GM23338 (cell line): ENCODE results near the gene RAB20. TPM values are rescaled to one million over a fixed set of nuclear protein-coding genes. Genes with fewer than 3 reads are reported as not detected.

Experiments used
- ATAC-seq: fragments of 200-7000 bp; cut with Tn5 transposase; 3 replicates; pipeline ENCODE4 v1.9.1; 2020
- DNase-seq: peaks from one replicate; pipeline ENCODE4 v3.0.0-alpha.2; 2015; ENCODE audit warnings: low spot score
- H2AFZ ChIP-seq: fragments of 200-600 bp; sonication (generic); 2 replicates; pipeline ENCODE4 v1.8.0; 2016; ENCODE audit warnings: antibody characterized with exemption, mild to moderate bottlenecking, moderate library complexity
- H3F3A ChIP-seq: fragments of 200-600 bp; sonication (generic); replicated peaks from 2 replicates; pipeline ENCODE4 v1.8.0; 2017; ENCODE audit warnings: antibody characterized with exemption, mixed run types, low read depth
- H3K27ac ChIP-seq: fragments of 200-600 bp; sonication (generic); 2 replicates; pipeline ENCODE4 v1.6.1; 2016; ENCODE audit warnings: low read depth
- H3K27me3 ChIP-seq: fragments of 200-600 bp; sonication (generic); 2 replicates; pipeline ENCODE4 v1.8.0; 2016; ENCODE audit warnings: mild to moderate bottlenecking, mixed run types, moderate library complexity; ENCODE audit not compliant: insufficient read depth
- H3K36me3 ChIP-seq: fragments of 200-600 bp; sonication (generic); 2 replicates; pipeline ENCODE4 v1.8.0; 2016; ENCODE audit warnings: mild to moderate bottlenecking; ENCODE audit not compliant: insufficient read depth
- H3K4me1 ChIP-seq: fragments of 200-600 bp; sonication (generic); 2 replicates; pipeline ENCODE4 v1.8.0; 2016; ENCODE audit warnings: mild to moderate bottlenecking, moderate library complexity; ENCODE audit not compliant: insufficient read depth
- H3K4me2 ChIP-seq: fragments of 200-600 bp; sonication (generic); 2 replicates; pipeline ENCODE4 v1.7.1; 2017; ENCODE audit warnings: mixed run types
- H3K4me3 ChIP-seq: fragments of 200-600 bp; sonication (generic); 2 replicates; pipeline ENCODE4 v1.6.1; 2016; ENCODE audit warnings: mixed run types
- H3K79me2 ChIP-seq: fragments of 200-600 bp; sonication (generic); replicated peaks from 2 replicates; pipeline ENCODE4 v1.8.0; 2017; ENCODE audit warnings: mild to moderate bottlenecking; ENCODE audit not compliant: insufficient read depth
- H3K9me2 ChIP-seq: fragments of 200-600 bp; sonication (generic); 2 replicates; pipeline ENCODE4 v1.8.0; 2017; ENCODE audit not compliant: insufficient read depth
- H4K20me1 ChIP-seq: fragments of 200-600 bp; sonication (generic); replicated peaks from 2 replicates; pipeline ENCODE4 v1.8.0; 2017; ENCODE audit warnings: mild to moderate bottlenecking; ENCODE audit not compliant: insufficient read depth
- H3K27ac Mint-ChIP-seq: 2 replicates; pipeline ENCODE4 v1.8.0; 2020; ENCODE audit warnings: inconsistent platforms, mild to moderate bottlenecking, moderate library complexity, mixed read lengths
- H3K27me3 Mint-ChIP-seq: 3 replicates; pipeline ENCODE4 v1.8.0; 2022; ENCODE audit warnings: low read depth, mild to moderate bottlenecking, moderate library complexity, mixed read lengths, inconsistent platforms; ENCODE audit not compliant: insufficient read depth, poor library complexity
- H3K36me3 Mint-ChIP-seq: 3 replicates; pipeline ENCODE4 v1.8.0; 2021; ENCODE audit warnings: low read depth, mild to moderate bottlenecking, inconsistent platforms, moderate library complexity, mixed read lengths
- H3K4me1 Mint-ChIP-seq: 3 replicates; pipeline ENCODE4 v1.8.0; 2020; ENCODE audit warnings: mild to moderate bottlenecking, inconsistent platforms, mixed read lengths
- H3K4me3 Mint-ChIP-seq: 3 replicates; pipeline ENCODE4 v1.8.0; 2021; ENCODE audit warnings: moderate library complexity, mild to moderate bottlenecking, inconsistent platforms, mixed read lengths
- H3K9me3 Mint-ChIP-seq: 3 replicates; pipeline ENCODE4 v1.8.0; 2020; ENCODE audit warnings: moderate library complexity, mild to moderate bottlenecking, inconsistent platforms, mixed read lengths
- EZH2phosphoT487 ChIP-seq: fragments of 200-600 bp; sonication (generic); IDR thresholded peaks from one replicate; pipeline ENCODE4 v1.8.1; 2018; ENCODE audit warnings: antibody characterized with exemption; ENCODE audit not compliant: unreplicated experiment
- JUNB ChIP-seq: IDR thresholded peaks from one replicate; pipeline ENCODE4 v1.6.1; 2016; ENCODE audit warnings: antibody characterized with exemption; ENCODE audit not compliant: unreplicated experiment
- POLR2AphosphoS5 ChIP-seq: IDR thresholded peaks from 2 replicates; pipeline ENCODE4 v1.6.1; 2016; ENCODE audit warnings: antibody characterized with exemption, low read depth
- ZNF114 ChIP-seq: fragments of 250-450 bp; sonication (Bioruptor Pico); IDR thresholded peaks from 2 replicates; pipeline ENCODE4 v1.5.0; 2020; ENCODE audit warnings: mild to moderate bottlenecking, moderate library complexity
- ZNF331 ChIP-seq: fragments of 250-450 bp; sonication (Bioruptor Pico); IDR thresholded peaks from 2 replicates; pipeline ENCODE4 v1.5.0; 2020; ENCODE audit warnings: low read depth, mild to moderate bottlenecking, moderate library complexity
- polyA plus RNA-seq: library from polyadenylated mRNA; unstranded; fragments of >200 nt; fragmentation: Nextera tagmentation; extraction: Ambion mirVana; gene quantifications from 2 replicates; pipeline ENCODE4 v1.2.1, GENCODE V29; 2016
- total RNA-seq: library from RNA; depleted of rRNA; stranded (reverse); fragments of >200 nt; shearing (Covaris generic); gene quantifications from 2 replicates; pipeline ENCODE4 v1.2.3, GENCODE V29; 2014
- TF ChIP-seq, protein P1 (sequence below): IDR thresholded peaks from one replicate; pipeline ENCODE4 v1.6.1; 2018; ENCODE audit warnings: antibody characterized with exemption; ENCODE audit not compliant: unreplicated experiment
- TF ChIP-seq, protein P2 (sequence below): fragments of 250-450 bp; sonication (Bioruptor Pico); IDR thresholded peaks from 2 replicates; pipeline ENCODE4 v1.5.0; 2020; ENCODE audit warnings: mild to moderate bottlenecking, moderate library complexity
- TF ChIP-seq, protein P3 (sequence below): IDR thresholded peaks from 2 replicates; pipeline ENCODE4 v1.6.1; 2016; ENCODE audit warnings: antibody characterized with exemption

The RAB20 gene
- total and polyA plus RNA-seq, 2 experiments from 2014 or later: 12.3 to 26.6 TPM

DNA sequence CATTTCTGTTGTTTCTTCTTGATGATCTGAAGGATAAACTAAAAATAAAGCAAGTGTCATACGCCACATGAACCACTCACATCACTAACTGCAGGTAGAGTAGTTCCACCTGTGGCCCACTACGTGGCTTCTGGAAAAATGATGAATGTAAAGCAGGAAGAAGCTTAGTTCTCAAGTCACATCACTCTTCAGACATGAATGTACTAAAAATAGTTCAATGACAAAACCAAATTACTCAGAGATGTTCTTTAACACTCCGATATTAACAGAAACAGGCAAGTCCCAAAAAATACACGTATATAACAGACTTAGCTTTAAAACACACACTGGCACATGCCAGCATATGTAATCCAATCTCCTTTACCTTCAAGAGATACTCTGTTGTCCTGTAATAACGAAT, 21.6 kb downstream of the RAB20 start:
- Histone ChIP-seq H3F3A (no peaks in the 10 kb centered on the region), H3K4me2 (no peak overlapping the region), H3K36me3 (0 out of 2 replicates have a peak, but pooled peaks cover 5% of the 10 kb centered on the region), H3K27ac (no peak overlapping the region), H3K4me1 (no peaks in the 10 kb centered on the region), H3K79me2 (peaks cover 47% of the 10 kb centered on the region), H3K4me3 (no peak overlapping the region), H3K9me2 (no peaks in the 10 kb centered on the region), H2AFZ (no peak overlapping the region), H4K20me1 (peaks cover 8% of the 10 kb centered on the region; the same call in 1 of the 2 replicates), H3K27me3 (no peaks in the 10 kb centered on the region)
- H3K9me3 Mint-ChIP-seq: peaks cover 10% of the 10 kb centered on the region
- H3K4me1 Mint-ChIP-seq: peaks cover 3% of the 10 kb centered on the region; the same call in 1 of the 3 replicates
- no peak for ATAC-seq
- DNase-seq: no peak
- no peak overlapping the region for H3K4me3 Mint-ChIP-seq
- TF ChIP-seq POLR2AphosphoS5 (no peak), JUNB (no peak), ZNF114 (no peak), EZH2phosphoT487 (no peak), ZNF331 (CRISPR knock-in tag) (no peak)
- TF ChIP-seq, protein P1, sequence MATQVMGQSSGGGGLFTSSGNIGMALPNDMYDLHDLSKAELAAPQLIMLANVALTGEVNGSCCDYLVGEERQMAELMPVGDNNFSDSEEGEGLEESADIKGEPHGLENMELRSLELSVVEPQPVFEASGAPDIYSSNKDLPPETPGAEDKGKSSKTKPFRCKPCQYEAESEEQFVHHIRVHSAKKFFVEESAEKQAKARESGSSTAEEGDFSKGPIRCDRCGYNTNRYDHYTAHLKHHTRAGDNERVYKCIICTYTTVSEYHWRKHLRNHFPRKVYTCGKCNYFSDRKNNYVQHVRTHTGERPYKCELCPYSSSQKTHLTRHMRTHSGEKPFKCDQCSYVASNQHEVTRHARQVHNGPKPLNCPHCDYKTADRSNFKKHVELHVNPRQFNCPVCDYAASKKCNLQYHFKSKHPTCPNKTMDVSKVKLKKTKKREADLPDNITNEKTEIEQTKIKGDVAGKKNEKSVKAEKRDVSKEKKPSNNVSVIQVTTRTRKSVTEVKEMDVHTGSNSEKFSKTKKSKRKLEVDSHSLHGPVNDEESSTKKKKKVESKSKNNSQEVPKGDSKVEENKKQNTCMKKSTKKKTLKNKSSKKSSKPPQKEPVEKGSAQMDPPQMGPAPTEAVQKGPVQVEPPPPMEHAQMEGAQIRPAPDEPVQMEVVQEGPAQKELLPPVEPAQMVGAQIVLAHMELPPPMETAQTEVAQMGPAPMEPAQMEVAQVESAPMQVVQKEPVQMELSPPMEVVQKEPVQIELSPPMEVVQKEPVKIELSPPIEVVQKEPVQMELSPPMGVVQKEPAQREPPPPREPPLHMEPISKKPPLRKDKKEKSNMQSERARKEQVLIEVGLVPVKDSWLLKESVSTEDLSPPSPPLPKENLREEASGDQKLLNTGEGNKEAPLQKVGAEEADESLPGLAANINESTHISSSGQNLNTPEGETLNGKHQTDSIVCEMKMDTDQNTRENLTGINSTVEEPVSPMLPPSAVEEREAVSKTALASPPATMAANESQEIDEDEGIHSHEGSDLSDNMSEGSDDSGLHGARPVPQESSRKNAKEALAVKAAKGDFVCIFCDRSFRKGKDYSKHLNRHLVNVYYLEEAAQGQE: no peak
- TF ChIP-seq, protein P2, sequence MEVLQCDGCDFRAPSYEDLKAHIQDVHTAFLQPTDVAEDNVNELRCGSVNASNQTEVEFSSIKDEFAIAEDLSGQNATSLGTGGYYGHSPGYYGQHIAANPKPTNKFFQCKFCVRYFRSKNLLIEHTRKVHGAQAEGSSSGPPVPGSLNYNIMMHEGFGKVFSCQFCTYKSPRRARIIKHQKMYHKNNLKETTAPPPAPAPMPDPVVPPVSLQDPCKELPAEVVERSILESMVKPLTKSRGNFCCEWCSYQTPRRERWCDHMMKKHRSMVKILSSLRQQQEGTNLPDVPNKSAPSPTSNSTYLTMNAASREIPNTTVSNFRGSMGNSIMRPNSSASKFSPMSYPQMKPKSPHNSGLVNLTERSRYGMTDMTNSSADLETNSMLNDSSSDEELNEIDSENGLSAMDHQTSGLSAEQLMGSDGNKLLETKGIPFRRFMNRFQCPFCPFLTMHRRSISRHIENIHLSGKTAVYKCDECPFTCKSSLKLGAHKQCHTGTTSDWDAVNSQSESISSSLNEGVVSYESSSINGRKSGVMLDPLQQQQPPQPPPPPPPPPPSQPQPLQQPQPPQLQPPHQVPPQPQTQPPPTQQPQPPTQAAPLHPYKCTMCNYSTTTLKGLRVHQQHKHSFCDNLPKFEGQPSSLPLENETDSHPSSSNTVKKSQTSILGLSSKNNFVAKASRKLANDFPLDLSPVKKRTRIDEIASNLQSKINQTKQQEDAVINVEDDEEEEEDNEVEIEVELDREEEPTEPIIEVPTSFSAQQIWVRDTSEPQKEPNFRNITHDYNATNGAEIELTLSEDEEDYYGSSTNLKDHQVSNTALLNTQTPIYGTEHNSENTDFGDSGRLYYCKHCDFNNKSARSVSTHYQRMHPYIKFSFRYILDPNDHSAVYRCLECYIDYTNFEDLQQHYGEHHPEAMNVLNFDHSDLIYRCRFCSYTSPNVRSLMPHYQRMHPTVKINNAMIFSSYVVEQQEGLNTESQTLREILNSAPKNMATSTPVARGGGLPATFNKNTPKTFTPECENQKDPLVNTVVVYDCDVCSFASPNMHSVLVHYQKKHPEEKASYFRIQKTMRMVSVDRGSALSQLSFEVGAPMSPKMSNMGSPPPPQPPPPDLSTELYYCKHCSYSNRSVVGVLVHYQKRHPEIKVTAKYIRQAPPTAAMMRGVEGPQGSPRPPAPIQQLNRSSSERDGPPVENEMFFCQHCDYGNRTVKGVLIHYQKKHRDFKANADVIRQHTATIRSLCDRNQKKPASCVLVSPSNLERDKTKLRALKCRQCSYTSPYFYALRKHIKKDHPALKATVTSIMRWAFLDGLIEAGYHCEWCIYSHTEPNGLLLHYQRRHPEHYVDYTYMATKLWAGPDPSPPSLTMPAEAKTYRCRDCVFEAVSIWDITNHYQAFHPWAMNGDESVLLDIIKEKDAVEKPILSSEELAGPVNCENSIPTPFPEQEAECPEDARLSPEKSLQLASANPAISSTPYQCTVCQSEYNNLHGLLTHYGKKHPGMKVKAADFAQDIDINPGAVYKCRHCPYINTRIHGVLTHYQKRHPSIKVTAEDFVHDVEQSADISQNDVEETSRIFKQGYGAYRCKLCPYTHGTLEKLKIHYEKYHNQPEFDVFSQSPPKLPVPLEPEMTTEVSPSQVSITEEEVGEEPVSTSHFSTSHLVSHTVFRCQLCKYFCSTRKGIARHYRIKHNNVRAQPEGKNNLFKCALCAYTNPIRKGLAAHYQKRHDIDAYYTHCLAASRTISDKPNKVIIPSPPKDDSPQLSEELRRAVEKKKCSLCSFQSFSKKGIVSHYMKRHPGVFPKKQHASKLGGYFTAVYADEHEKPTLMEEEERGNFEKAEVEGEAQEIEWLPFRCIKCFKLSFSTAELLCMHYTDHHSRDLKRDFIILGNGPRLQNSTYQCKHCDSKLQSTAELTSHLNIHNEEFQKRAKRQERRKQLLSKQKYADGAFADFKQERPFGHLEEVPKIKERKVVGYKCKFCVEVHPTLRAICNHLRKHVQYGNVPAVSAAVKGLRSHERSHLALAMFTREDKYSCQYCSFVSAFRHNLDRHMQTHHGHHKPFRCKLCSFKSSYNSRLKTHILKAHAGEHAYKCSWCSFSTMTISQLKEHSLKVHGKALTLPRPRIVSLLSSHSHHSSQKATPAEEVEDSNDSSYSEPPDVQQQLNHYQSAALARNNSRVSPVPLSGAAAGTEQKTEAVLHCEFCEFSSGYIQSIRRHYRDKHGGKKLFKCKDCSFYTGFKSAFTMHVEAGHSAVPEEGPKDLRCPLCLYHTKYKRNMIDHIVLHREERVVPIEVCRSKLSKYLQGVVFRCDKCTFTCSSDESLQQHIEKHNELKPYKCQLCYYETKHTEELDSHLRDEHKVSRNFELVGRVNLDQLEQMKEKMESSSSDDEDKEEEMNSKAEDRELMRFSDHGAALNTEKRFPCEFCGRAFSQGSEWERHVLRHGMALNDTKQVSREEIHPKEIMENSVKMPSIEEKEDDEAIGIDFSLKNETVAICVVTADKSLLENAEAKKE: no peak
- TF ChIP-seq, protein P3, sequence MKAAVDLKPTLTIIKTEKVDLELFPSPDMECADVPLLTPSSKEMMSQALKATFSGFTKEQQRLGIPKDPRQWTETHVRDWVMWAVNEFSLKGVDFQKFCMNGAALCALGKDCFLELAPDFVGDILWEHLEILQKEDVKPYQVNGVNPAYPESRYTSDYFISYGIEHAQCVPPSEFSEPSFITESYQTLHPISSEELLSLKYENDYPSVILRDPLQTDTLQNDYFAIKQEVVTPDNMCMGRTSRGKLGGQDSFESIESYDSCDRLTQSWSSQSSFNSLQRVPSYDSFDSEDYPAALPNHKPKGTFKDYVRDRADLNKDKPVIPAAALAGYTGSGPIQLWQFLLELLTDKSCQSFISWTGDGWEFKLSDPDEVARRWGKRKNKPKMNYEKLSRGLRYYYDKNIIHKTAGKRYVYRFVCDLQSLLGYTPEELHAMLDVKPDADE: no peak
- H3K27me3 Mint-ChIP-seq: peaks cover 4% of the 10 kb centered on the region
- no peak overlapping the region for H3K27ac Mint-ChIP-seq
- H3K36me3 Mint-ChIP-seq: peaks cover 10% of the 10 kb centered on the region
